ENCODE results near the gene NCAPD3. TPM values are rescaled to one million over a fixed set of nuclear protein-coding genes. Genes with fewer than 3 reads are reported as not detected.

Gene NCAPD3
- total RNA-seq, 1 experiment from 2014 or later = 13.4 TPM

- in situ Hi-C loops (cut with HindIII; ENCODE audit: low pct_unique_long_range_greater_than_20kb, low sequenced_read_pairs) = no loop called here
- DNase-seq (ENCODE audit: low read depth) = no peak
These were observed 73.4 kb downstream of the NCAPD3 start for GRCh38 chr11:134150195-134150903.

GRCh38 chr11:134149371-134149770 lies 74.4 kb downstream of the NCAPD3 start:
- no peak for DNase-seq (ENCODE audit: low read depth)
- in situ Hi-C loops (cut with HindIII; ENCODE audit: low pct_unique_long_range_greater_than_20kb, low sequenced_read_pairs) = no loop called here

GRCh38 chr11:134146598-134146997 lies 77.2 kb downstream of the NCAPD3 start:
- in situ Hi-C loops (cut with HindIII; ENCODE audit: low pct_unique_long_range_greater_than_20kb, low sequenced_read_pairs) = no loop called here
- no peak for DNase-seq (ENCODE audit: low read depth)

- in situ Hi-C loops (cut with HindIII; ENCODE audit: low pct_unique_long_range_greater_than_20kb, low sequenced_read_pairs) = no loop called here
- no peak for DNase-seq (ENCODE audit: low read depth)
These were observed 78.1 kb downstream of the NCAPD3 start for GRCh38 chr11:134145715-134146114.

- no peak for DNase-seq (ENCODE audit: low read depth)
- in situ Hi-C loops (cut with HindIII; ENCODE audit: low pct_unique_long_range_greater_than_20kb, low sequenced_read_pairs) = no loop called here
These were observed 79.0 kb downstream of the NCAPD3 start for GRCh38 chr11:134144744-134145143.

GRCh38 chr11:134143801-134144200 lies 80.0 kb downstream of the NCAPD3 start:
- no peak for DNase-seq (ENCODE audit: low read depth)
- in situ Hi-C loops (cut with HindIII; ENCODE audit: low pct_unique_long_range_greater_than_20kb, low sequenced_read_pairs) = no loop called here

- DNase-seq (ENCODE audit: low read depth) = no peak
- in situ Hi-C loops (cut with HindIII; ENCODE audit: low pct_unique_long_range_greater_than_20kb, low sequenced_read_pairs) = no loop called here
These were observed 81.2 kb downstream of the NCAPD3 start for GRCh38 chr11:134142536-134142935.

GRCh38 chr11:134140961-134141490 lies 82.7 kb downstream of the NCAPD3 start:
- in situ Hi-C loops (cut with HindIII; ENCODE audit: low pct_unique_long_range_greater_than_20kb, low sequenced_read_pairs) = no loop called here
- no peak for DNase-seq (ENCODE audit: low read depth)

- DNase-seq (ENCODE audit: low read depth) = peak; percentile 2
- in situ Hi-C loops (cut with HindIII; ENCODE audit: low pct_unique_long_range_greater_than_20kb, low sequenced_read_pairs) = no loop called here
These were observed 83.9 kb downstream of the NCAPD3 start for GRCh38 chr11:134139873-134140331.

- no peak for DNase-seq (ENCODE audit: low read depth)
- in situ Hi-C loops (cut with HindIII; ENCODE audit: low pct_unique_long_range_greater_than_20kb, low sequenced_read_pairs) = no loop called here
These were observed 84.4 kb downstream of the NCAPD3 start for GRCh38 chr11:134139303-134139872.

- DNase-seq (ENCODE audit: low read depth) = no peak
- in situ Hi-C loops (cut with HindIII; ENCODE audit: low pct_unique_long_range_greater_than_20kb, low sequenced_read_pairs) = no loop called here
These were observed 85.4 kb downstream of the NCAPD3 start for GRCh38 chr11:134138376-134138775.

GRCh38 chr11:134134167-134134566 lies 89.6 kb downstream of the NCAPD3 start:
- DNase-seq (ENCODE audit: low read depth) = no peak
- in situ Hi-C loops (cut with HindIII; ENCODE audit: low pct_unique_long_range_greater_than_20kb, low sequenced_read_pairs) = no loop called here

- in situ Hi-C loops (cut with HindIII; ENCODE audit: low pct_unique_long_range_greater_than_20kb, low sequenced_read_pairs) = no loop called here
- DNase-seq (ENCODE audit: low read depth) = no peak
These were observed 91.0 kb downstream of the NCAPD3 start for GRCh38 chr11:134132808-134133207.

GRCh38 chr11:134131628-134132244 lies 92.0 kb downstream of the NCAPD3 start:
- in situ Hi-C loops (cut with HindIII; ENCODE audit: low pct_unique_long_range_greater_than_20kb, low sequenced_read_pairs) = no loop called here
- no peak for DNase-seq (ENCODE audit: low read depth)

GRCh38 chr11:134126217-134126822 lies 97.4 kb downstream of the NCAPD3 start:
- in situ Hi-C loops (cut with HindIII; ENCODE audit: low pct_unique_long_range_greater_than_20kb, low sequenced_read_pairs) = no loop called here
- DNase-seq (ENCODE audit: low read depth) = peak; percentile 10

GRCh38 chr11:134125507-134125906 lies 98.3 kb downstream of the NCAPD3 start:
- in situ Hi-C loops (cut with HindIII; ENCODE audit: low pct_unique_long_range_greater_than_20kb, low sequenced_read_pairs) = no loop called here
- DNase-seq (ENCODE audit: low read depth) = no peak

- in situ Hi-C loops (cut with HindIII; ENCODE audit: low pct_unique_long_range_greater_than_20kb, low sequenced_read_pairs) = no loop called here
- DNase-seq (ENCODE audit: low read depth) = no peak
These were observed 98.9 kb downstream of the NCAPD3 start for GRCh38 chr11:134124660-134125451.

- in situ Hi-C loops (cut with HindIII; ENCODE audit: low pct_unique_long_range_greater_than_20kb, low sequenced_read_pairs) = no loop called here
- no peak for DNase-seq (ENCODE audit: low read depth)
These were observed 102.7 kb downstream of the NCAPD3 start for GRCh38 chr11:134120921-134121526.
